DMS153 treated with DMSO at 0.1 percent for 48 hours (cell line): ENCODE data around the gene PRDX4.
"Not testable (repeated sequence)": the region's sequence is repeated elsewhere in the genome, so short reads cannot be mapped to it uniquely, and the experiment has no call there.

Source experiments
- DNase-seq: peaks from one replicate; lab custom pipeline; 2025; ENCODE audit not compliant: unreplicated experiment; lab: John Stamatoyannopoulos, UW

Gene PRDX4

GRCh38 chrX:23670528-23670927 is 3.2 kb downstream of the PRDX4 start:
- no peak for DNase-seq

DNA sequence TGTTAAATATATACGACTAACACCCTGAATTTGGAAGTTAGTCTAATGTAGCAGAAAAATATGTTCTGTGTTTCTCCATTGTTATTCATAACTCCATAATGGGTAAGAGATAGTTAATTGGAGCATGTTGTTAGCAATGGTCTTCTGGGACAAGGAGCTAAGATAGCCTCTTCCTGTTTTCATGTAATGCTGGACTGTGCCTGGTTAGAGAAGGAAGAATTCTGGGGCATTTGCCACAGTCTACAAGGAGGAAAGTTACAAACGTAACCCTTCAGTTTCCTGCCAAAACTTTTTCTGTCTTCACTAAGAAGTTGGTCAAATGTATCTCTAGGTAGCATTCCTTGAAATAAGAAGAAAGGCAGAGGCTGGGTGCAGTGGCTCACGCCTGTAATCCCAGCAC is 5.8 kb downstream of the PRDX4 start:
- no peak for DNase-seq

DNA sequence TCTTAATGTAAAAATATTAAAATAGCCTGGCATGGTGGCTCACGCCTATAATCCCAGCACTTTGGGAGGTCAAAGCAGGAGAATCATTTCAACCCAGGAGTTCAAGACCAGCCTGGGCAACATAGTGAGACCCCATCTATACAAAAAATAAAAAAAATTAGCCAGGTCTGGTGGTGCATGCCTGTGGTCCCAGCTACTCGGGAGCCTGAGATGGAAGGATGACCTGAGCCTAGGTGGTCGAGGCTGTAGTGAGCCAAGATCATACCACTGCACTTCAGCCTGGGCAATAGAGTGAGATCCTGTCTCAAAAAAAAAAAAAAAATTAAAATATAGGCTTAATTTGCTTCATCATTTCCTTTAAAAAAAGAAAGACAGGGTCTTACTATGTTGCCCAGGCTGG is 9.2 kb downstream of the PRDX4 start:
- DNase-seq: not testable (repeated sequence)

- no peak for DNase-seq
Measured at GRCh38 chrX:23692166-23692565, 24.9 kb downstream of the PRDX4 start.

DNA sequence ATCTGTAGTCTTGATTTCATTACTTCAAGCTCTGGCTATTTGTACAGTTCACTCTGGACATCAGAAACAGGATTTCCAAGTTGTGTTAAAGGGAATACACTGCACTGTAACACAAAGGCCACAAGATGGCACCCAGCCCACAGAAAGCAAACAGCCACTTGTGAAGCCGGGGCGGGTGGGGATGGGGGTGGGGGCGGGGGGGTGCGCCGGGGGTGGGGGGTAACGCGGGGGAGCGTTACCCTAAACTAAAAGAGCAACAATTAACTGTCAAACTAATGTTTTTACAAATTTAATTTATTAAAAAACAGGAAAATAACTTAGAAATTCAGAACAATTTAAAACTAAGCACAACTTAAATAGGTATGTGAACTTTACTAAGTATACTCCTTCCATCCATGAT is 27.3 kb downstream of the PRDX4 start:
- DNase-seq: peak; percentile 8

DNA sequence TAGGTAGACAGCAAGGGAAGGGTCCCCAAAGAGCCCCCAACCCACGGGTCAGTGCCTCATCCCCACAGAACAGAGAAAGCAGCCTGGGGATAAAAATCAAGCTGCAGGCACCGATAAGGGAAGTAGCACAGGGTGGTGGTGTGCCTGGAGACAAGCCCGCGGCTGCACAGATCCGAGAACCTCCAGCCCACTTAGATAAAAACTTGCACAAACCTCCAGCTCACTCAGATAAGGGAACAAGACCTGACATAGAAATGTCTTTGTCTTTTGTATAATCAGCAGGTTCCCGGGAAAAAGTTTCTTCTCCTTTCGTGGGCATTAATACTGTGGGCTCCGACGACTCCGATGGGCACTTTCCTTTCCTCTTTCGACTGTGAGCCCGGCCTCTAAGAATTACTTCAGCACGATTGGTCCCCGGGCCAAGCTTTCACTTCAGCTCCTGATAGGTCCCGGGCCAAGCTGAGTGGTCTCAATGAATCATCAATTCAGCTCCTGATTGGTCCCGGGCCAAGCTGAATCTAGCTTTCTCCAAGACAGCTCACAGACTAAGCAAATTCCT is 32.4 kb downstream of the PRDX4 start:
- no peak for DNase-seq

DNA sequence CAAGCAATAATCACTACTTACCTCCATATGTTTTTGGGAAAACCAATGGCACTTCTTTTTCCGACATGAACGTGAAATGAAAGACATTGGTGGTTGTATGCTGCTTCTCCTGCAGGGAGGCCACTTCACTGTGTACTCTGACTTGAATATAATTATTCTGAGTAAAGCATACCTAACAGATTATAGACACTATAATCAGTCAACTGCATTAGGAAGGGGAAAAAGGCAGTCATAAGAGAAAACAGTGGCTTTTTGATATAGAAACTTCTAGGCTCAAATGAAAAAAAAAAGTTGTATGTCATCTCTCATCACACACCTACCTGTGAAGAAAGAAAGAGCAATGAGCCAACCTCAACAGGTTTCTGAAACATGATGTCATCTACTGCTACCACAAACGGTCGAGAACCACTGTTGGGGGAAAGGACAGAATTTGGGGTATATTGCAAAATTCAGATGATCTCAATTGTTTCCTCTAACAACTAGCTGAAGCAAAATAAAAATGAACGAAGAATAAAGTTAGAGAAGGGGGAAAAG is 37.4 kb downstream of the PRDX4 start:
- no peak for DNase-seq

- DNase-seq: no peak
Measured at GRCh38 chrX:23705235-23705634, 37.9 kb downstream of the PRDX4 start.

- no peak for DNase-seq
Measured at GRCh38 chrX:23720117-23720677, 52.9 kb downstream of the PRDX4 start.

- no peak for DNase-seq
Measured at GRCh38 chrX:23726191-23726590, 58.9 kb downstream of the PRDX4 start.

DNA sequence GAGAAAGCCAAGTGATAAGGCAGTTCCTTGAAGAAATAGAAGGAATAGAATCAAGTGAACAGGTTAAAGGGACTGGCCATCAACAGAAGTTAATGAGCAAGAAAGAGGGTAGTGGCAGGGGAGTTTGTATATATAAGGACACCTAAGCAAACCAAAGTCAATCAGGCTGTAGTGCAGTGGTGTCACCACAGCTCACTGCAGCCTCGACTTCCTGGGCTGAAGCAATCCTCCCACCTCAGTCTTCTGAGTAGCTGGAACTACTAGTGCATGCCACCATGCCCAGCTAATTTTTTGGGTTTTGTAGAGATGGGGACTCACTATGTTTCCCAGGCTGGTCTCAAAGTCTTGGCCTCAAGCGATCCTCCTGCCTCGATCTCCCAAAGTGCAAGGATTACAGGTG is 59.9 kb downstream of the PRDX4 start:
- no peak for DNase-seq

DNA sequence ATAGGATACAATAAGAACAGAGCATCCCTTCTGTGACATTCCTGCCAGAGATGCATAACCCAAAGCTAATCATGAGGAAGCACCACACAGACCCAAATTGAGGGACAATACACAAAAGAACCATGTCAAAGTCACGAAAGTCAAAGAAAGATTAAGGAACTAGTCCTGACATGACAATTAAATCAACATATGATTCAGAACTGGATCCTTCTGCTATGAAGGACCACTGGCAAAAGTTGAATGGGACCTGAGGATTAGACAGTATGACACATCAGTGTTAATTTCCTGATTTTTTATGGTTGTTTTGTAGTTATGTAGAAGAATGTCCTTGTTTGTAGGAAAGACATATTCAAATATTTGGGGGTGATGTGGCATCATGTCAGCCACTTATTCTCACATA is 61.9 kb downstream of the PRDX4 start:
- DNase-seq: no peak

GRCh38 chrX:23731951-23732350 is 64.7 kb downstream of the PRDX4 start:
- no peak for DNase-seq

GRCh38 chrX:23732704-23733103 is 65.4 kb downstream of the PRDX4 start:
- no peak for DNase-seq
